HFFc6 (cell line): Measurements from ENCODE around the gene KREMEN1. TPM values are rescaled to one million over a fixed set of nuclear protein-coding genes. Genes with fewer than 3 reads are reported as not detected.
"Not testable (repeated sequence)": the region's sequence is repeated elsewhere in the genome, so short reads cannot be mapped to it uniquely, and the experiment has no call there.

Source experiments
- DNase-seq: peaks from one replicate; pipeline ENCODE4 v3.0.0-alpha.2; 2018
- H3K27ac Mint-ChIP-seq: 2 replicates; pipeline ENCODE4 v1.8.0; 2020; ENCODE audit warnings: mild to moderate bottlenecking, mixed read lengths
- H3K27me3 Mint-ChIP-seq: 2 replicates; pipeline ENCODE4 v1.8.0; 2021; ENCODE audit warnings: mild to moderate bottlenecking, moderate library complexity, mixed read lengths; ENCODE audit not compliant: insufficient read depth
- H3K36me3 Mint-ChIP-seq: 2 replicates; pipeline ENCODE4 v1.8.0; 2021; ENCODE audit warnings: low read depth, mixed read lengths
- H3K4me1 Mint-ChIP-seq: 2 replicates; pipeline ENCODE4 v1.8.0; 2020; ENCODE audit warnings: low read depth, mixed read lengths
- H3K4me3 Mint-ChIP-seq: 2 replicates; pipeline ENCODE4 v1.8.0; 2020; ENCODE audit warnings: mild to moderate bottlenecking, moderate library complexity, mixed read lengths
- H3K9me3 Mint-ChIP-seq: 2 replicates; pipeline ENCODE4 v1.8.0; 2020; ENCODE audit warnings: mild to moderate bottlenecking, mixed read lengths
- total RNA-seq, 6 experiments: library from RNA; stranded (reverse); fragmentation: NEBNext Ultra II Directional; extraction: Animal tissue kit (Norgen Biotek cat#: 25700); gene quantifications; 2 replicates in 1 of 6; 3 replicates in 5 of 6; pipeline ENCODE4 v1.2.3, GENCODE V29; 2021
- TF ChIP-seq, protein P1 (sequence below): fragments of 200-600 bp; sonication (generic); IDR thresholded peaks from 2 replicates; pipeline ENCODE4 v1.5.0; 2021; ENCODE audit warnings: antibody characterized with exemption, mild to moderate bottlenecking

KREMEN1 gene
- total RNA-seq, 6 experiments from 2014 or later = 0.50 to 1.1 (median 0.59) TPM

- Mint-ChIP-seq H3K36me3 (no peaks in the 10 kb centered on the region), H3K27me3 (peaks cover 20% of the 10 kb centered on the region), H3K9me3 (no peaks in the 10 kb centered on the region), H3K4me1 (peaks cover 16% of the 10 kb centered on the region), H3K27ac (peak overlapping the region; percentile 20; the same call in 1 of the 2 replicates), H3K4me3 (peak overlapping the region; percentile 22; the same call in 1 of the 2 replicates)
- no peak for DNase-seq
- TF ChIP-seq, protein P1, sequence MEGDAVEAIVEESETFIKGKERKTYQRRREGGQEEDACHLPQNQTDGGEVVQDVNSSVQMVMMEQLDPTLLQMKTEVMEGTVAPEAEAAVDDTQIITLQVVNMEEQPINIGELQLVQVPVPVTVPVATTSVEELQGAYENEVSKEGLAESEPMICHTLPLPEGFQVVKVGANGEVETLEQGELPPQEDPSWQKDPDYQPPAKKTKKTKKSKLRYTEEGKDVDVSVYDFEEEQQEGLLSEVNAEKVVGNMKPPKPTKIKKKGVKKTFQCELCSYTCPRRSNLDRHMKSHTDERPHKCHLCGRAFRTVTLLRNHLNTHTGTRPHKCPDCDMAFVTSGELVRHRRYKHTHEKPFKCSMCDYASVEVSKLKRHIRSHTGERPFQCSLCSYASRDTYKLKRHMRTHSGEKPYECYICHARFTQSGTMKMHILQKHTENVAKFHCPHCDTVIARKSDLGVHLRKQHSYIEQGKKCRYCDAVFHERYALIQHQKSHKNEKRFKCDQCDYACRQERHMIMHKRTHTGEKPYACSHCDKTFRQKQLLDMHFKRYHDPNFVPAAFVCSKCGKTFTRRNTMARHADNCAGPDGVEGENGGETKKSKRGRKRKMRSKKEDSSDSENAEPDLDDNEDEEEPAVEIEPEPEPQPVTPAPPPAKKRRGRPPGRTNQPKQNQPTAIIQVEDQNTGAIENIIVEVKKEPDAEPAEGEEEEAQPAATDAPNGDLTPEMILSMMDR = no peak
Measured at GRCh38 chr22:29082826-29083545, 10.2 kb downstream of the KREMEN1 start.

DNA sequence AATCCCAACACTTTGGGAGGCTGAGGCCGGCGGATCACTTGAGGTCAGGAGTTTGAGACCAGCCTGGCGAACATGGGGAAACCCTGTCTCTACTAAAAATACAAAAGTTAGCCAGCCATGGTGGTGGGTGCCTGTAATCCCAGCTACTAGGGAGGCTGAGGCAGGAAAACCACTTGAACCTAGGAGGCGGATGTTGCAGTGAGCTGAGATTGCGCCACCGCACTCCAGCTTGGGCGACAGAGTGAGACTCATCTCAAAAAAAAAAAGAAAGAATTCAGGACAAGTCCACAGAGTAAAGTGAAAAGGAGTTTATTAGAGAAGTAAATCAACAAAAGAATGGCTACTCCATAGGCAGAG, 10.7 kb downstream of the KREMEN1 start:
- peak overlapping the region; percentile 20; the same call in 1 of the 2 replicates for H3K27ac Mint-ChIP-seq
- DNase-seq, H3K36me3 Mint-ChIP-seq, H3K9me3 Mint-ChIP-seq: not testable (repeated sequence)
- peaks cover 16% of the 10 kb centered on the region for H3K4me1 Mint-ChIP-seq
- H3K27me3 Mint-ChIP-seq = peaks cover 22% of the 10 kb centered on the region
- peak overlapping the region; percentile 22; the same call in 1 of the 2 replicates for H3K4me3 Mint-ChIP-seq

GRCh38 chr22:29083933-29084591, 11.2 kb downstream of the KREMEN1 start:
- peak; percentile 67 for DNase-seq
- peaks cover 25% of the 10 kb centered on the region for H3K27me3 Mint-ChIP-seq
- TF ChIP-seq, protein P1 = no peak
- H3K4me3 Mint-ChIP-seq = no peak overlapping the region
- H3K27ac Mint-ChIP-seq = peak overlapping the region; percentile 20; the same call in 1 of the 2 replicates
- H3K36me3 Mint-ChIP-seq = no peaks in the 10 kb centered on the region
- peaks cover 16% of the 10 kb centered on the region for H3K4me1 Mint-ChIP-seq
- no peaks in the 10 kb centered on the region for H3K9me3 Mint-ChIP-seq

- peaks cover 29% of the 10 kb centered on the region for H3K27me3 Mint-ChIP-seq
- no peaks in the 10 kb centered on the region for H3K36me3 Mint-ChIP-seq
- TF ChIP-seq, protein P1 = no peak
- H3K9me3 Mint-ChIP-seq = no peaks in the 10 kb centered on the region
- no peak for DNase-seq
- H3K4me1 Mint-ChIP-seq = peaks cover 22% of the 10 kb centered on the region
- H3K27ac Mint-ChIP-seq = no peak overlapping the region
- no peak overlapping the region for H3K4me3 Mint-ChIP-seq
Measured at GRCh38 chr22:29087012-29087411, 14.2 kb downstream of the KREMEN1 start.

- Mint-ChIP-seq H3K27me3 (peaks cover 29% of the 10 kb centered on the region), H3K4me1 (peaks cover 28% of the 10 kb centered on the region), H3K9me3 (no peaks in the 10 kb centered on the region), H3K4me3 (no peak overlapping the region), H3K27ac (no peak overlapping the region), H3K36me3 (no peaks in the 10 kb centered on the region)
- DNase-seq = no peak
- TF ChIP-seq, protein P1 = no peak
Measured at GRCh38 chr22:29088809-29089208, 16.0 kb downstream of the KREMEN1 start.

- no peak for DNase-seq
- Mint-ChIP-seq H3K36me3 (no peaks in the 10 kb centered on the region), H3K4me3 (no peak overlapping the region), H3K27ac (no peak overlapping the region), H3K9me3 (no peaks in the 10 kb centered on the region), H3K27me3 (peaks cover 29% of the 10 kb centered on the region), H3K4me1 (peaks cover 27% of the 10 kb centered on the region)
- TF ChIP-seq, protein P1 = no peak
Measured at GRCh38 chr22:29089507-29089906, 16.7 kb downstream of the KREMEN1 start.
